Dedifferentiated amniotic fluid mesenchymal stem cell (primary cell): ENCODE data around the gene EEF2.
A peak's percentile ranks its signal among the peaks of the same experiment; 100 is the strongest.
"Not testable (repeated sequence)": the region's sequence is repeated elsewhere in the genome, so short reads cannot be mapped to it uniquely, and the experiment has no call there.

Experiments used
- DNase-seq: peaks from one replicate; pipeline ENCODE4 v3.0.0-alpha.2; 2016; ENCODE audit errors: extremely low spot score

The EEF2 gene

DNA sequence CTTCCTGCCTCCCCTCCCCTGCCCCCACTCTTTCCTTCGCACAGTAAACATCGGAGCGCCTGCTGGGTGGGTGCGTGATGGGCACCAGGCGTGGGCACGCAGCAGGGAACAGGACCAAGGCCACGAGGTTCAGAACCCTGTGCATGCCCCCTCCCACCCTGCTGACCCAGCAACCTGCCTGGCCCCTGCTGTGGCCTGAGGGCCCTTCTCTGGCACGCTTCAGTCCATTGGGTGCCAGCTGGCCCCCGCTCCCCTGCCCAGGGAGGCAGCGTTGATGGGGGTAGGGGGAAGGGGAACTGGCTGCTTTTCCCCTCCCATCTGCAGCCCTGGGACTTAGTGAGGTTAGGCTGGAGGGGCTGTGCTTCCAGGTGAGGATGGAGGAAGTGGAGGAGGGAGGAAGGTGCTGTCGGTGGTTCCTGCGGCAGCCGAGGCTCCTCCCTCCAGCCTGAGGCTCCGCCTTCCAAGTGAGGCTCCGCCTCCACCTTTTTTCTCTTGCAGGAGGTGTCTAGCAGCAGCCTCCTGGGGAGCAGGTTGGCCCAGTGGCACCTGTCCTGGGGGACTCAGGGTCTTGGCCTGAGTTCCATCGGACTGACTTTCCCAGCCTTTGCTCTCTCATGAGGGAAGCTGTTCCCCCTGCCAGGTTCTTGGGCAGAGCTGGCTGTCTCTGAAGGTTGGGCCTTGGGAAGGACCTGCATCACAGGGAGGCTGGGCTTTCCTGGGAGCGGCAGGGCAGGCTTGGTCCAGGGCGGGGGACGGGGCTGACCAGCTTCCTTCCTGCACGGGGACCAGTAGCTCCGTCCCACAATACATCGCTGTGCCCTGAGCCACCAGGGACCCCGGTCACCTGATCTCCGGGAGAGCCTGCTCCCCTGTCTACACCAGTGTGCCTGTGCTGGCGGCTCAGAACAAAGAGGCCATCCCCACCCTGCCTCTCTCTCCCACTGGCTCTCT, 29.6 kb upstream of the EEF2 start:
- DNase-seq = no peak

DNA sequence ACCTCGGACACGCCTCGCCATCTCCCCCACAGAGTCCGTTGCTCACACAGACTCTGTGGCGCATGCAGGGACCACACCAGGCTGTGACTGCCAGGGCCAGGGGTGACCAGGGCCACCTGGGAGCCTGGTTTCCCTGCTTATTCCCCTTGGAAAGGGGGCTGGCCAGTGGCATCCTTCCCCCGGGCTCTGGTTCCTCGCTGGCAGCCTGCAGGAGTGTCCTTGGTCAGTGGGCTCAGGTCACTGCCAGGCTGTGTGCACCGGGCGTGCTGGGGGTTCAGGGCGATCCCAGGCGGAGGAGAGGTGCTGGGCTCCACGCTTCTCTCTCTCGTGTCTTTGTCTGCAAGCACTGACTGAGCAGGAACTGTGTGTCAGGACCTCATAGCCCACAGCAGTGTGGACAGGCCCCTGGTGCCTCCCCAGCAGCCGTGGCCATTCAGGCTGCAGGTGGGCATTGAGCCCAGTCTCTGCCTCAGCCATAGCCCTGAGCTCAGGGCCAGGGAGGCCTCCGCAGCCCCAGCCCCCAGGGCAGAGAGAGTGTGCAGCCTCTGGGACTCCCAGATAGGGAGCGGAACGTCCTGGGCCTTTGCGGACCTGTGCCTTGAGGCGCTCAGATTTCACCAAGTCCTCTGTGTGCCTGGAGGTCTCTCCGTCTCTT, 28.8 kb upstream of the EEF2 start:
- no peak for DNase-seq

DNA sequence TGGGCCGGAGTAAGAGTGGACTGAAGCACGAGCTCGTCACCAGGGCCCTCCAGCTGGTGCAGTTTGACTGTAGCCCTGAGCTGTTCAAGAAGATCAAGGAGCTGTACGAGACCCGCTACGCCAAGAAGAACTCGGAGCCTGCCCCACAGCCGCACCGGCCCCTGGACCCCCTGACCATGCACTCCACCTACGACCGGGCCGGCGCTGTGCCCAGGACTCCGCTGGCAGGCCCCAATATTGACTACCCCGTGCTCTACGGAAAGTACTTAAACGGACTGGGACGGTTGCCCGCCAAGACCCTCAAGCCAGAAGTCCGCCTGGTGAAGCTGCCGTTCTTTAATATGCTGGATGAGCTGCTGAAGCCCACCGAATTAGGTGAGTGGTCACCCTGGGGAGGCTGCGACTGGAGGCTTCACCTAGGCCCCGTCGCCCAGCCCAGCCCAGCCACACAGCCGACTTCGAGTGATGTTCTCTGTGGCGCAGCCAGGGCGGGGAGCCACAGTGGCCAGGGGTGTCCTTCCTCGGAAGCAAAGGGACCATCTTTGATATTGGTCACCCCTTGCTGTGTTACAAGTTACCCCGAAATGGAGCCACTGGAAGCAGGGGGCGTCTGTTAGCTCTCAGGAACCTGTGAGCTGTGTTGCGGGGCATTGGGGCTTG, 27.8 kb upstream of the EEF2 start:
- no peak for DNase-seq

DNA sequence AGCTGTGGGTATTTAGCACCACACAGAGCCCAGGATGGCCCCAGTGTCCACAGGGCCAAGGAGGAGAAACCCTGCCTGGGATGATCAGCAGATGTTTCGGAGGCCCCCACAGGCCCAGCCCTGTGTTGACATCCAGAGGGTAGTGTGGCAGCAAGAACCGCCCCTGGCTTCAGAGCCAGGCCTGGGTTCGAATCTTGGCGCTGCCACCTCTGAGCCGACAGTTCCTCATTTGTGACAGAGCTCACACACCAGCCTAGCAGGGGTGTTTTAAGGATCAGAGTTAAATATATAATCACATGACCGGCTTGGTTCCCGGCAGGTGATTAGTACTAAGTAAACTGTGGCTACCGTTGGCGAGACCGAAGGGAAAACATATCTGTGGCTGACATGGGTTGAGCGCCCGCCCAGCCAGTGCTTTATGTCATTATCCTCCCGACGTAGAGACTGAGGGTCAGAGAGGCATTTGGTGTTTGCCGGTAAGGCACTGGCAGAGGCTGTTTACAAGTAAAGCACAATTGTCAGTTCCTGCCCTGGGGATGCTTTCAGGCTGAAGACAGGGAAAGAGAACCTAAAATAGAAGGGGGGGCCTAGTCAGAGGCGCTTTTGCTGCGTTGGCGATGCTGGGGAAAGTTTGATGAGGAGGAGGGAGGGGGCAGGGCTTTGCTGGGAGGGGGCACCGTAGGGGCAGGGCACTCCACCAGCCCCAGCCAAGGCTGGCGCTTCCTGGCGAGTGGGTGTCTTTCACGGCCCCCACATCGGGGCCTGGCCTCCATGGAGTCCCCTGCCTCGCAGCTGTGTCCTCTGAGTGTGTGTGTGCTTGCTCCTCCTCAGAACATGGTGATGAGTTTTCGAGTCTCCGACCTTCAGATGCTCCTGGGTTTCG, 27.1 kb upstream of the EEF2 start:
- DNase-seq = no peak

DNA sequence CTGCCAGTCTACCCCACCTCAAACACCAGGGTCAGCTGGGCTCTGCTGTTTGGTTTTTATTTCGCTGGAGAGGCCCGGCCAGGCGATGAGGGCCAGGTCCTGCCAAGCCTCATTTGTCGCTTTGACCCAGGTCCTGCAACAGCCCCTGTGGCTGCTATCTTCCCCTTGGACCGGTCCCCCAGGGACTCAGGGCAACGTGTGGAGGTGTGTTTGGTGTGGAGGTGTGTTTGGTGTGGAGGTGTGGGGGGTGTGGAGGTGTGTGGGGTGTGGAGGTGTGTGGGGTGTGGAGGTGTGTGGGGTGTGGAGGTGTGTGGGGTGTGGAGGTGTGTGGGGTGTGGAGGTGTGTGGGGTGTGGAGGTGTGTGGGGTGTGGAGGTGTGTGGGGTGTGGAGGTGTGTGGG, 26.2 kb upstream of the EEF2 start:
- DNase-seq = not testable (repeated sequence)

DNA sequence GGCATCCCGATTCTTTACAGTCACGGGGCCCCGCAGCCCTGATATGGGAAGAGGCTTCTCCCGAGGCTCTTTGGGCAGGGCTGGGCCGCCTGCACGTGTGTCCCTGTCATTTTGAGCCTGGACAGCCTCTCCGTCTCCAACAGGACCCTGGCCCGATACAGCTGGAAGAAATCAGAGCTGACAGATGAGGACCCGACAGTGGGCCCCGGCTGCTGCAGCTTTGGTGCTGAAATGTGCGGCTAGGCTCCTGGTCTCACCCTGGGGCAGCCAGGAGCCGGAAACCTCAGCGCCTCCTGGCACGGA, 25.5 kb upstream of the EEF2 start:
- no peak for DNase-seq

DNA sequence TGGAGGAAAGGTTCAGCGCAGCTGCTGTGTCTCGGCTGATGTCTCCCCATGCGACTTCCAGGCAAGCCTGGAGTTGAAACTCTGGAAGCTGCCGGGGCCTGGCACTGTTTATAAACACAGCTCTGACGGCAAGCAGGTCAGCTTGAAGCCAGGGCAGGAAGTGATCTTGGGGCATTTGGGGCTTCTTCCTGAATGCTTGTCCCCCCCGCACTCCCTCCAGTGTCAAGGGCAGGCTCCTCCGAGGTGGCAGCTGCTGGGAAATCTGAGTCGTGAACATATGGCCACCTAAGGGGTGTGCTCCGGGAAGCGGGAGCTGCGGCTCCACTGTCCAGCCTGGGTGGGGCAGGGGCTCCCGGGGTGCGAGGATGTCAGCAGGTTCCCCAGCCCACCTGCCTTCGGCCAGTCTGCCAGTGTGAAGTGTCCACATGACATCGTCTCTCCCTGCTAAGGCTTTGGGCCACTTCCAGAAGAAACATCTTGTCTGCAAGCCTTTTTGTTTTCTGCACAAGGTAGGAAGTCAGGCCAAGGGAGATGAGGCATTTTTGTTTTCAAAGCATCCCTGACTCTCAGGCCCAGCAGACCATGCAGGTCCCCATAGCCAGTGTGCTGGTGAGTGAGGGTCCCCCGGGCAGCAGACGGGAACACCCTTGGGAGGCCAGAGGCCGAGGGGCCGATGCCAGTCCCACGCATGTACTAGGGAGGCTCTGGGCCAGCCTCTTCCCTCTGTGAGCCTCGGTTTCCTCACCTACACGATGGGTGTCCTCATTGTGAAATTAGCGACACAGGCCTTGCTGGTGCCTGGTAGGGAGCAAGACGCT, 24.9 kb upstream of the EEF2 start:
- DNase-seq = no peak

DNA sequence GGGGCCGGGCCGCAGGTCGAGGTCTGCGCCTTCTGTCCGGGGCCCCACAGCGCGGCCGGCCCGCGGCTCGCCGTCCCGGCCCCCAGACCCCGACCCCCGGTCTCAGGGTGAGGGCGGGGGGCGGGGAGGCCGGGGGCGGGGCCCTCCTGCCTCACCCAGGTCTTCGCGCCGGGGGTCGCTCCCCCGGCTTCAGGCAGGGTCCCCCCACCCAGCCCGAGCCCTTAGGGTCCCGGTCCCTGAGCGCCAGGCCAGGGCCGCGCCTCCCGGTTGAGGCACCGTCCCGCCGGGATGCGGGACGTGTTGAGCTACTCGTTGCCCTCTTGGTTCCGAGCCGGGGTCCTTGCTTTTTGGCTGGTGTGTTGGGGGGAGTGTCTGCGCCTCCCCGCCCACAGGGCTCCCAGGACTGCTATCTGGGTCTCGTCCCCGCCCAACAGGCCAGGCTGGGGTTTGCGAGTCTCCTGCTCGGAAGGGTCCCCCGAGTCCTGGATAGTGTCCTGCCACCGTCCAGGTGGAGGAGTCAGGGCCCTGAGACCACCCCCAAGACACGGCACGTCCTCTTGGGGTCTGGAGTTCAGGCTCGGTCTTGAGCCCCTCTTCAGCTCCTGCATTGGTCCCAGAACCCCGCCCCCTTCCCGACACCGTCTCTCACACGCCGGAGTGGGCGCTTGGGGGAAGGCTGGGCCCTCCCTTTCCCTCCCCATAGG, 22.7 kb upstream of the EEF2 start:
- DNase-seq = no peak

DNA sequence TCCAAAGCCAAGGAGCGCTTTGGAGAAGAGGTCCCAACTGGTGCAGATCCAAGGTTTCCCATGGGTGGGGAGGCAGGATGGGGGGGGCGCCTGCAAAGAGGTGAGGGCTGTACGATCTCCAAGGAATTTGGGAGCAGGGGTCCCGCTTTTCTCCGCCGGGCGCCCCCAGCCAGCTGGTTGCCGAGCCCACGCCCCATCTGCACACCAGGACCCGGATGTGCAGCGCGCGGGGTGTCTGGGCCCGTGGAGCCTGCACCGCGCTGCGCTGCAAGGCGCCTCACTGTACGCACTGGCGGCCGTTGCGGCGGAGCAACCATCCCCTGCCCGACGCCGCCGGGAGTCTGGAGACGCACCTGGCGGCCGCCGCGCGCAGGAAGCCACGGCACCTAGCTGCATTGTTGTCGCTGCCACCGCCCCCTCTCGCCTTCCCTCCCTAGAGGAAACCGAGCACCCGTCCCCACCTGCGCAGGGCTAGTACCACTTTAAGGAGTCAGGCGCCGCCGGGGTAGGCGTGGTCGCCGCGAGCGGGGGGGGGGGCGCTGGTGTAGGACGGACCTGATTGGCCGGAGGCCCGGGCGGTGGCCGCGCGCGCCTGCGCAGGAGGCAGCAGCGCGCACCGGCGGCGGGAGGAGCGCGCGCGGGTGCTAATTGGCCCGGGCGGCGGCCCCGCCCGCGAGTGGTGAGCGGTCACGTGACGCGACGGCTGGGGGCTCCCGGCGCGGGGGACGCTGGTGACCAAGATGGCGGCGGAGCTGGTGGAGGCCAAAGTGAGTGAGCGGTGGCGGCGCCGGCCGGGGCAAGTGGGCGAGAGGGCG, 22.0 kb upstream of the EEF2 start, which contains the start of gene PIAS4:
PIAS4 (plus strand) TSS at position 716 of the 815 bp plus-strand sequence; CDS start at position 741, 25 bp downstream.
- peak; percentile 89 for DNase-seq

DNA sequence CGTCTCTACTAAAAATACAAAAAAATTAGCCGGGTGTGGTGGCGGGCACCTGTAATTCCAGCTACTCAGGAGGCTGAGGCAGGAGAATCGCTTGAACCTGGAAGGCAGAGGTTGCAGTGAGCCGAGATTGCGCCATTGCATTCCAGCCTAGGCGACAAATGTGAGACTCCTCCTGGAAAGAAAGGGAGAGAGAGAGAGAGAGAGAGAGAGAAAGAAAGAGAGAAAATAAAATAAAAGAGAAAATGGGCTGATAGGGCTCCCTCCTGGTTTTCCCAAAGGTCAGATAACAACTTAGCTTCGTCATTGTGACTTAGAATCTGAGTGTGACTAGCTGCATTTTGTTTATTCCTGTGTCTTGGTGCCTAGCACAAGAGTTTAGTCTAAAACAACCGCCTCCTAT, 20.2 kb upstream of the EEF2 start:
- not testable (repeated sequence) for DNase-seq

DNA sequence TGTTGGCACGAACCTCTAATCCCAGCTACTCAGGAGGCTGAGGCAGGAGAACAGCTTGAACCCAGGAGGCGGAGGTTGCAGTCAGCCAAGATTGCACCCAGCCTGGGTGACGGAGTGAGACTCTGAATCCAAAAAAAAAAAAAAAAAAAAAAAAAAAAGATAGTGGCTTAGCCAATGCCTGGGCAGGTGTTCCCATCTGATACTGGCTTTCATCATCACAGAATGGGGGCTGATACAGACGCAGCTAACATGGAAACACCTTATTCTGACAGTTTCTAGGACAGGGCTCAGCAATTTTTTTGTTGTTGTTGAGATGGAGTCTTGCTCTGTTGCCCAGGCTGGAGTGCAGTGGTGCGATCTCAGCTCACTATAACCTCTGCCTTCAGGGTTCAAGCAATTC, 15.5 kb upstream of the EEF2 start:
- not testable (repeated sequence) for DNase-seq

DNA sequence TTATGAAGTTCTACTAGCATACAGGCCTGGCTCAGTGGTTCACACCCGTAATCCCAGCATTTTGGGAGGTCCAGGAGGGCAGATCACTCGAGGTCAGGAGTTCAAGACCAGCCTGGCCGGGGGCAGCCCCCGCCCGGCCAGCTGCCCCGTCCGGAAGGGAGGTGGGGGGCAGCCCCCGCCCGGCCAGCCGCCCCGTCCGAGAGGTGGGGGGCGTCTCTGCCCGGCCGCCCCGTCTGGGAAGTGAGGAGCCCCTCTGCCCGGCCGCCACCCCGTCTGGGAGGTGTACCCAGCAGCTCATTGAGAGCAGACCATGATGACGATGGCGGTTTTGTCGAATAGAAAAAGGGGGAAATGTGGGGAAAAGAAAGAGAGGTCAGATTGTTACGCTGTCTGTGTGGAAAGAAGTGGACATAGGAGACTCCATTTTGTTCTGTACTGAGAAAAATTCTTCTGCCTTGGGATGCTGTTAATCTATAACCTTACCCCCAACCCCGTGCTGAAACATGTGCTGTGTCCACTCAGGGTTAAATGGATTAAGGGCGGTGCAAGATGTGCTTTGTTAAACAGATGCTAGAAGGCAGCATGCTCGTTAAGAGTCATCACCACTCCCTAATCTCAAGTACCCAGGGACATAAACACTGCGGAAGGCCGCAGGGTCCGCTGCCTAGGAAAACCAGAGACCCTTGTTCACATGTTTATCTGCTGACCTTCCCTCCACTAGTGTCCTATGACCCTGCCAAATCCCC, 13.6 kb upstream of the EEF2 start:
- DNase-seq = not testable (repeated sequence)

DNA sequence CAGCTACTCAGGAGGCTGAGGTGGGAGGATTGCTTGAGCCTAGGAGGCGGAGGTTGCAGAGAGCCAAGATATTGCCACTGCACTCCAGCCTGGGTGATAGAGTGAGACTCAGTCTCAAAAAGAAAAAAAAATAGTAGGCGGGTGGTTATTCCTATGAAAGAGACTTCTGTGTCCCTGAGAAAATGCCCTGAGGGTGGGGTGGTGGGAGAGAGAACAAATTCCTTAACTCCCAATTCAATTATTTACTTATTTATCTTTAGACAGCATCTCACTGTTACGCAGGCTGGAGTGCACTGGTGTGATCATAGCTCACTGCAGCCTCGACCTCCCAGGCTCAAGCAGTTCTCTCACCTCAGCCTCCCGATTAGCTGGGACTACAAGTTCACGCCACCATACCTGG, 10.3 kb upstream of the EEF2 start:
- DNase-seq = no peak

DNA sequence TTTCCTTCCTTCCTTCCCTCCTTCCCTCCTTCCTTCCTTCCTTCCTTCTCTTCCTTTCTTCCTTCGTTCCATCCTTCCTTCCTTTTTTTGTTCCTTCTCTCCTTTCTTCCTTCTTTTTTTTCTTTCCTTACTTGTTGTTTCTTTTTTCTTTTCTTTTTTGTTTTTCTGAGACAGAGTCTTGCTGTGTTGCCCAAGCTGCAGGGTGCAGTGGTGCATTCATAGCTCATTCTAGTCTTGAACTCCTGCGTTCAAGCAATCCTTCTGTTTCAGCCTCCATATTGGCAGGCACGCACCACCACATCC, 5.5 kb upstream of the EEF2 start:
- DNase-seq = no peak

DNA sequence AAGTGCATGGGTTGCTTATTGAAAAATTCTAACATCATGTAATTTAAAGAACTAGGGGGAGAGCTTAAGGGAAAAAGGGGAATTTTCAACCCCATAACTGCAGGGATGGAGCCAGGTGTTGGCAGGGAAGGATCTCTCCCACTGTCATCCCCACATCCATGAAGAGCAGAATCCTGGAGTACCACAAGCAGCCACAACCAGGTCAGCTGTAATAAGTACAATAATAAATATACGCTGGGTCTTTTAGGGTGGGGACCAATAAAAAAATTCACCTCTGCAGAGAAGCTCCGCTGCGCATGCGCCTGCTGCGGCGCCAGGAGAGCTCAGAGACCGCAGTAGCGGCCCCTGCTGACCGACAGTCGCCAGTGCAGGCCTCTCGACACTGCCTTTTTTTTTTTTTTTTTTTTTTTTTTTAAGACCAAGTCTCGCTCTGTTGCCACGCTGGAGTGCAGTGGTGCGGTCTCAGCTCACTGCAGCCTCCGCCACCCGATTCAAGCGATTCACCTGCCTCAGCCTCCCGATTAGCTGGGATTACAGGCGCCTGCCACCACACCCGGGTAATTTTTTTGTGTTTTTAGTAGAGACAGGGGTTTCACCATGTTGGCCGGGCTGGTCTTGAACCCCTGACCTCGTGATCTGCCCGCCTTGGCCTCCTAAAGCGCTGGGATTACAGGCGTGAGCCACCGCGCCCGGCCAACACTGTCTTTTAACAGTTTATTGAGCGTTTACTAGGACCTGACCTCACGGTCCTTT, 2.5 kb upstream of the EEF2 start:
- DNase-seq = peak; percentile 81

DNA sequence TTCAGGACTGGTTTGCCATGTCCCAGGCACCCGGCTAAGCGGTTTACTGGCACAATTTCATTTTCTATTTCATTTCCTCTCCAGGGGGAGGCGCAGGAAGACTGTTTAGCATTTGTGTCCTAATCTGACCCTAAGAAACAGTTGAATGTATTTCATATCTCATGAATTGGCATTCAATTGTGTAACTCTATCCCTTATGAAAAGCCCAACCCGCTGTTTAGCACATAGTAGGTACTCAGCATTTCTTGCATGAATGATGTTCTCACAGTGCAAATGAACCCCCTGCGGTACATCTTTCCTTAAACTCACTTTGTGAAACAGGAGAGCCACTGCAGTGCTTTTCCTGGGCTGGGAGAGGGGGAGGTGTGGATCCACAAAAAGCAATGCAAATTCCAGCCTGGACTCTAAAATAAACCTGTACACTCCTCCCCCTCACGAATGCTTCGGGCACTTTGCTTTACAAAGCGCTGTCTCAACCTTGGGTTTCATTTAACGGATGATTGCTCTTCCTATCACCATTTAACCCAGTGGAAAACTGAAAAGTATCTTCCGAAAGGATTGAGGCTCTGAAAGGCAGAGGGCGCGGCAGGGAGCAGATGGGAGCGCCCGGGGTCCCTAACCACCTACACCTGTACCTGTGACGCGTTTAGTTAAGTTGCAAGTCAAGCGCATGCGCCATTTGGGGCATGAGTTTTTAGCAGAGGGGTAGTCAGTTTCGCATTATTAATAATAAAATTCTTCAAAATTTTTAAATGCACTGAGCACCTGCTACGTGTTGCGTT, 1.2 kb upstream of the EEF2 start:
- peak; percentile 85 for DNase-seq

DNA sequence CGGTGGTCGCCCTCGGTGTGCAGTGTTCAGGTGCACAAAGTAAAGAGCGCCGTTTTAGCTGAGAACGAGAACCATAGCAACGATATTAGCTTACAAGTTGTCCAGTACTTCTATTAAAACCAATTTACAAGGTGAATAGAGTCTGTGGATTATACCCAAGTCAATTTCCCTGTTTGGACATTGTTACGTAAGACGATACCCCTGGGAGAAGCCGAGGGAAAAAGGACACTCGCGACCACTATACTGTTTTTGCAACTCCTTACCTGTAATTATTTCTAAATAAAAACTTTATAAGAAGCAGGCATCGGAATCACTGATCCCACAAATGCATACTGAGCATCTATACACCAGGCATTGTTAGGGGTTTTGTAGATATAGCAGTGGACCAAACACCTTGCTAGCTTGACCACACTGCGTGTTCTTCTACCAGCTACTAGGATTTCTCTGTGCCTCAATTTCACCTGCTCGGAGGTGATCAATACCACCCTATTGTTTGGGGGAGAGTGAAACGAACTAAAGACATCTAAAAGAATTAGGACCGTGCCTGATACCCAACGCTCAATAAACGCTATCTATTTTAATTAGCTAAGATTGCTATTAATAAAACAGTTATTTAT, 488 bp upstream of the EEF2 start:
- no peak for DNase-seq
